HUES64 (cell line): Measurements from ENCODE around the gene SOD2.
"Not testable (repeated sequence)": the region's sequence is repeated elsewhere in the genome, so short reads cannot be mapped to it uniquely, and the experiment has no call there.

Experiments used
- H3K27ac ChIP-seq: 2 replicates; pipeline ENCODE4 v1.7.0; 2013; ENCODE audit warnings: low read depth, low read length, inconsistent platforms
- H3K27me3 ChIP-seq: 2 replicates; pipeline ENCODE4 v1.6.1; 2013; ENCODE audit warnings: mild to moderate bottlenecking, low read length; ENCODE audit not compliant: insufficient read depth
- H3K36me3 ChIP-seq: 2 replicates; pipeline ENCODE4 v1.6.1; 2013; ENCODE audit warnings: mild to moderate bottlenecking, low read length; ENCODE audit not compliant: insufficient read depth
- H3K4me1 ChIP-seq: 2 replicates; pipeline ENCODE4 v1.6.1; 2013; ENCODE audit warnings: mild to moderate bottlenecking, low read length, moderate library complexity; ENCODE audit not compliant: insufficient read depth
- H3K4me3 ChIP-seq: 2 replicates; pipeline ENCODE4 v1.5.1; 2013; ENCODE audit warnings: mild to moderate bottlenecking, low read length, moderate library complexity
- H3K9ac ChIP-seq: 2 replicates; pipeline ENCODE4 v1.6.1; 2013; ENCODE audit warnings: mild to moderate bottlenecking, low read depth, low read length
- H3K9me3 ChIP-seq: 2 replicates; pipeline ENCODE4 v1.6.1; 2013; ENCODE audit warnings: low read depth, low read length; ENCODE audit not compliant: insufficient read depth
- WGBS: fragments of 150-250, 120-280 bp; methylation state at CpG from one replicate; pipeline ENCODE4 v1.1.7; 2013; ENCODE audit warnings: missing lambda C conversion rate; 5-methylcytosine and 5-hydroxymethylcytosine counted together

SOD2 gene

DNA sequence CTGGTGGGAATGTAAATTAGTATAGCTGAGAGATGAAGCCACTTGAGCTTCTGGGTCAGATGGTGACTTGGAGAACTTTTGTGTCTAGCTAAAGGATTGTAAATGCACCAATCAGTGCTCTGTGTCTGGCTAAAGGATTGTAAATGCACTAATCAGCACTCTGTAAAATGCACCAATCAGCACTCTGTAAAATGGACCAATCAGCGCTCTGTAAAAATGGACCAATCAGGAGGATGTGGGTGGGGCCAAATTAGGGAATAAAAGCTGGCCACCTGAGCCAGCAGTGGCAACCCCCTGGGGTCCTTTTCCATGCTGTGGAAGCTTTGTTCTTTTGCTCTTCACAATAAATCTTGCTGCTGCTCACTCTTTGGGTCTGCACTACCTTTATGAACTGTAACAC lies 31.1 kb downstream of the SOD2 start:
- 85% methylated on average over 1 of the region's 1 CpG for WGBS
- H3K27me3 ChIP-seq, H3K4me1 ChIP-seq, H3K27ac ChIP-seq, H3K9me3 ChIP-seq, H3K36me3 ChIP-seq, H3K9ac ChIP-seq, H3K4me3 ChIP-seq: not testable (repeated sequence)

DNA sequence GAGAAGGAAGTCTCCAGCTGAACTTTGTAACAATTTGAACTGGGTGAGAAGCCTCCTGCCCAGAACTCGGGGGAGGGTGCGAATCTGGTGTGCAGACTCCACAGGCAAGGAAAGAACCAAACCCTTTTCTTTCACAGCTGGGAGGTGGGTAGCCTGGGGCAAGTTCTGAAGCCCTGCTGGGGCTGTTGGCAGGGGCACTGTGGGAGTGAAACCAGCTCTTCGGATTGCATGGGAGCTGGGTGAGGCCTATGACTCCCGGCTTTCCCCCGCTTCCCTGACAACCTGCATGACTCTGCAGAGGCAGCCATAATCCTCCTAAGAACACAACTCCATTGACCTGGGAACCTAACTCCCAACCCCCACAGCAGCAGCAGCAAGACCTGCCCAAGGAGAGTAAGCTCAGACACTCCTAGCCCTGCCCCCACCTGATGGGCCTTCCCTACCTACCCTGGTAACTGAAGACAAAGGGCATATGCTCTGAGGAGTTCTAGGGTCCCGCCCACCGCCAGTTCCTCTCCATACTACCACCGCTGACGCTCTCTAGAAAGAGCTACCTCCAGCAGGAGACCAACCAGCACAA lies 37.5 kb downstream of the SOD2 start:
- WGBS, result 67% methylated on average over 9 of the region's 9 CpGs
- Histone ChIP-seq H3K9me3 (peaks cover 4% of the 10 kb centered on the region; the same call in 1 of the 2 replicates), H3K4me1 (peaks cover 3% of the 10 kb centered on the region; the same call in 1 of the 2 replicates), H3K9ac (no peak overlapping the region), H3K36me3 (no peaks in the 10 kb centered on the region), H3K4me3 (no peak overlapping the region), H3K27me3 (no peaks in the 10 kb centered on the region), H3K27ac (no peak overlapping the region)

DNA sequence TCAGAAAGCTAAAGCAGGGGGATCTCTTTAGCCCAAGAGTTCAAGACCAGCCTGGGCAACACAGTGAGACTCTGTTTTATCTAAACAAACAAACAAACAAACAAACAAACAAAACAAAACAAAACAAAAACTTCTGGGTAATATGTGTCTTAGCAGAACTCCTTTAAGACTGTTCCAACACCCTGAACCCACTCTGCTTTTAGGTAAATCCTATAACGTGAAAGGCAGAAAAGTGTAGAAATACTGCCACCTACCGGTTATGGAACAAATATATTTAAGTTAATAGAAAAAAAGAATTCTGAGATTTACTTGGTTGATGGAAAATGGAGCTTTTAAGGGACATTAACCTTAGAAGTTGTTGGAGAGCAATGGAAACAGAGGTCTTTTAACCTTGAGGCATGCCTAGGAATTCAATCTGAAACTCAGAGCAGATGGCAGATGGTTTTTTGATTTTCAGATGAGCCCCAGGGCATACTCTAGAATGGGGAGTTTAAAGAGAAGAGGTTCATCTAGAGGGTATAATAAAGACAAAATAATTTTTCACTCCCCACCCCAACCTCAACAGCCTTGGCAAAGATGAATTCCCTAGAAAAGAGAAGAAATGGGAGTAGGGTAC lies 38.5 kb downstream of the SOD2 start:
- Histone ChIP-seq H3K9me3 (peaks cover 4% of the 10 kb centered on the region; the same call in 1 of the 2 replicates), H3K4me1 (peaks cover 3% of the 10 kb centered on the region; the same call in 1 of the 2 replicates), H3K36me3 (no peaks in the 10 kb centered on the region), H3K27ac (no peak overlapping the region), H3K4me3 (no peak overlapping the region), H3K27me3 (no peaks in the 10 kb centered on the region), H3K9ac (no peak overlapping the region)
- 0% methylated on average over 2 of the region's 2 CpGs for WGBS

DNA sequence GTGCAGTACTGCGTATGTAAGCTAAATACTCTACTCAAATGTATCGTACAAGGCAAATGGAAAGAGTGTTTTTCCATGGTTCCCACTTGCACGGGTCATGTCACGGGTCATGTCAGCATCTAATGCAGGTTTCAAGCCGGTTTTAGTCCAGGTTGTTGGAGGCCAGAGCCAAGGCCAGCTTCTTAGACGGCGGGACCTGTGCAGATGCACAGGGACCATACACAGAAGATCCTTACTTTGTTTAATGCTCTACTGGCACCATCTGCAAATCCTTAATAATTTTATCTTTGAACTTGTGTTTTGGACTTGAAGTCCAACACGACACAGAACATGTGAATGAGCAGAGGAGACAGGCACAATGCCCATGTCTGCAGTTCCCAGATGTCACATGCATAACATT lies 42.7 kb downstream of the SOD2 start:
- Histone ChIP-seq H3K36me3 (no peaks in the 10 kb centered on the region), H3K9ac (no peak overlapping the region), H3K27me3 (no peaks in the 10 kb centered on the region), H3K4me1 (no peaks in the 10 kb centered on the region), H3K27ac (no peak overlapping the region), H3K9me3 (no peaks in the 10 kb centered on the region), H3K4me3 (no peak overlapping the region)
- WGBS, result 89% methylated on average over 8 of the region's 8 CpGs

DNA sequence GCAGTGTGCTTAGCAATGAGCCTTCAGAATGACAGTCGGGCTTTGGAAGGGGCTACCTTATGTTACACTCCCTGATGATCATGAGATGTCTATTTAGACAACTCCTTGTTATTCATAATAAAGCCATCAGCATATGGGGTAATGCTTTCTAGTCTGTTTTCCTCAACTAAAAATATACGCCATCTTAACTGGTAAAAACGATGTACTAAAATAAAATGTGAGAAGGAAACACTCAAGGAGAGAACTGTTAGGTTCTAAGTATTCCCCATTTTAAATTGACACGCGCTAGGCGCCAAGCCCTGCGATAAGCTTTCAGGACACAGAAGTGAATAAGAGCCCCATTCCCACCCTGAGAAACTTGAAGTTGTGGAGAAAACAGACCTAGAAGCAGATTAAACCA lies 43.6 kb downstream of the SOD2 start:
- Histone ChIP-seq H3K27me3 (no peaks in the 10 kb centered on the region), H3K4me3 (no peak overlapping the region), H3K36me3 (no peaks in the 10 kb centered on the region), H3K27ac (no peak overlapping the region), H3K9ac (no peak overlapping the region), H3K4me1 (no peaks in the 10 kb centered on the region), H3K9me3 (no peaks in the 10 kb centered on the region)
- 95% methylated on average over 7 of the region's 7 CpGs for WGBS

DNA sequence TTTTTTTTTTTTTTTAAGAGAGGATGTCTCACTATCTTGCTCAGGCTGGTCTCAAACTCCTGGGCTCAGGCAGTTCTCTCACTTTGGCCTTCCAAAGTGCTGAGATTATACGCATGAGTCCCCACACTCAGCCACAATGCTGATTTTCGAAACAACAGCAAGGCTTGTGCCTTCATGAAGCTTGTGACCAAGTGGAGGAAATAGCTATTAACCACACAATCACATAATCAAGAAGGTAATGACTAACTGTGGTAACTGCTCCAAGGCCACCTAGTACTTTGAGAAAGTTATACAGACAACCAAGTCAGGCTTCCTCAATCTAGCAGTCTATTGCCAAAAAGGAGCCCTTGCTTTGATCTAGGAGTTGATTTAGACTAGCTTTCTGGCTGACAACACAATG lies 46.3 kb downstream of the SOD2 start:
- Histone ChIP-seq H3K36me3 (no peaks in the 10 kb centered on the region), H3K27ac (no peak overlapping the region), H3K27me3 (no peaks in the 10 kb centered on the region), H3K9ac (no peak overlapping the region), H3K4me3 (no peak overlapping the region), H3K4me1 (no peaks in the 10 kb centered on the region), H3K9me3 (no peaks in the 10 kb centered on the region)
- WGBS, result 80% methylated on average over 2 of the region's 2 CpGs

DNA sequence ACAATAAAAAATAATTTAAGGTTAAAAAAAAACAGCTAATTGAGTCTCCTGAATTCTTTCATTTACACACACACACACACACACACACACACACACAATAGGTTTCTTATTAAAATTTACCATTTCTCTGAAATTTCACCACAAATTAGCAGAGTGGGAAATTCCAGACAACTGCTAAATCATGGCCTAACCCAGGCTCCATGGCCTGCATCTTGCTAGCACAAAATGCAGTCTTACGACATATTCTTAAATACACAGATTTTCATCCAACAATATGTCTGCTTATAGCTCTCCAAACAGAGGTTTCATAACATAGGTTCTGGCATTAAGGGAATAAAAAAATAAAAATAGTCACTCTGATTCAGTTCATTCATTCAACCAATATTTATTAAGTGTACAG lies 46.9 kb downstream of the SOD2 start:
- H3K27ac ChIP-seq, result no peak overlapping the region
- 94% methylated on average over 1 of the region's 1 CpG for WGBS
- no peaks in the 10 kb centered on the region for H3K27me3 ChIP-seq
- no peak overlapping the region for H3K9ac ChIP-seq
- no peaks in the 10 kb centered on the region for H3K4me1 ChIP-seq
- H3K9me3 ChIP-seq, result no peaks in the 10 kb centered on the region
- no peak overlapping the region for H3K4me3 ChIP-seq
- H3K36me3 ChIP-seq, result no peaks in the 10 kb centered on the region

DNA sequence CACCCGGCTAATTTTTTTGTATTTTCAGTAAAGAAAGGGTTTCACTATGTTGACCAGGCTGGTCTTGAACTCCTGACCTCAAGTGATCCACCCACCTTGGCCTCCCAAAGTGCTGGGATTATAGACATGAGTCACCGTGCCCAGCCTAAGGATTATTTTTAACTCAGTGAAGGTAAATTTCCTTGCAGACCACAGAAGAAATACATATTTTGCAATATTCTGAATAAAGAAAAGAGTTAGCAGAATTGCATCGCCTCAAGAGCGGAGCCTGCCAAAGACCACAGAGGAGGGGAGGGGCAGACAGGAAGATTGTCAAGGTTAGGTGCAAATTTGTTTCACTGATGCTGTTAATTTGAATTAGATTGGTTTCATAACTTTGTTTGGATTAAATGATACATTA lies 47.4 kb downstream of the SOD2 start:
- no peaks in the 10 kb centered on the region for H3K27me3 ChIP-seq
- no peaks in the 10 kb centered on the region for H3K4me1 ChIP-seq
- H3K9ac ChIP-seq, result no peak overlapping the region
- WGBS, result 87% methylated on average over 4 of the region's 4 CpGs
- no peak overlapping the region for H3K27ac ChIP-seq
- no peaks in the 10 kb centered on the region for H3K36me3 ChIP-seq
- H3K4me3 ChIP-seq, result no peak overlapping the region
- peaks cover 3% of the 10 kb centered on the region; the same call in 1 of the 2 replicates for H3K9me3 ChIP-seq
